Skin of body (tissue), 2 donors: Measurements from ENCODE around the gene LCN2. TPM values are rescaled to one million over a fixed set of nuclear protein-coding genes. Genes with fewer than 3 reads are reported as not detected.
"Not testable (repeated sequence)": the region's sequence is repeated elsewhere in the genome, so short reads cannot be mapped to it uniquely, and the experiment has no call there.

Source experiments
- DNase-seq: peaks from one replicate; lab custom pipeline; 2025; lab: John Stamatoyannopoulos, UW
- total RNA-seq: library from RNA; depleted of rRNA; stranded (reverse); fragments of >200 nt; gene quantifications from one replicate; pipeline ENCODE4 v1.2.3, GENCODE V29; 2014

Gene LCN2
- total RNA-seq, 1 donor from 2014 or later: 14.6 TPM

GRCh38 chr9:128166169-128166568 lies 16.9 kb downstream of the LCN2 start:
- DNase-seq: no peak

DNA sequence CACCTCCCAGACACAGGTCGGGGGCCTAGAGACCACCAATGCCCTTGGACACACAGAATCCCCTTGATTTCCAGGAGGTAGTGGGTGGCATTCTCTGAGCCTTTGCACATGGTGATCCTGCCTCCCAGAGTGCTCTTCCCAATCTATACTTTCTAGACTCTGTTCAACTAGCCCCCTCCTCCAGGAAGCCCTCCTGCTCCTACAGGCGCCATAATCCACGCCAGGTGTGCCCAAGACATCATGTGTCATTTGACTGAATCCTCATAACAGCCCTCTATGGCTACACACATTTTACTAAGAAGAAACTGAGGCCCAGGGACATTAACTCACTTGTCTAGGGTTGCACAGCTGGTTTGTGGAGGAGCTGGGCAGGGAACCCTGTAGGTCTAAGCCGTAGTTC lies 18.0 kb downstream of the LCN2 start:
- DNase-seq: no peak

- DNase-seq: no peak
Measured at GRCh38 chr9:128168731-128169308, 19.6 kb downstream of the LCN2 start.

DNA sequence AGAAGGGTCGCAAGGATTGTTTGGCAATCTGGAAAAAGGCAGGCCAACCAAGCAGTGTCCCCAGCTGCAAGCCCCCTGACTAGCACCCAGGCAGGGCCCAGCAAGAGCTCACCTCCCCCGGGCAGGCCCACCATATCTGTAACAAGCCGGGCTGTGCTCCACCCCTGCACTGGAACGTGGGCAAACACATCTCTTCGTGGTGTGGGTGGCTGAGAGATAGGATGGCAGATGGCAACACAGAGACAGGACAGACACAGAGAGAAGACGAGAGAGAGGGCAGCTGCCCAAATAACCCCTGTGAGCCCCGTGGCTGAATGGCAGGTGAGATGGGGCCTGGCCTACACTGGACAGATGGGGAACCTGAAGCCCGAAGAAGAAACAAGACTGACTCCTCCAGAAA lies 20.2 kb downstream of the LCN2 start:
- DNase-seq: no peak

- DNase-seq: no peak
Measured at GRCh38 chr9:128169925-128170324, 20.7 kb downstream of the LCN2 start.

- no peak for DNase-seq
Measured at GRCh38 chr9:128174062-128174461, 24.8 kb downstream of the LCN2 start.

DNA sequence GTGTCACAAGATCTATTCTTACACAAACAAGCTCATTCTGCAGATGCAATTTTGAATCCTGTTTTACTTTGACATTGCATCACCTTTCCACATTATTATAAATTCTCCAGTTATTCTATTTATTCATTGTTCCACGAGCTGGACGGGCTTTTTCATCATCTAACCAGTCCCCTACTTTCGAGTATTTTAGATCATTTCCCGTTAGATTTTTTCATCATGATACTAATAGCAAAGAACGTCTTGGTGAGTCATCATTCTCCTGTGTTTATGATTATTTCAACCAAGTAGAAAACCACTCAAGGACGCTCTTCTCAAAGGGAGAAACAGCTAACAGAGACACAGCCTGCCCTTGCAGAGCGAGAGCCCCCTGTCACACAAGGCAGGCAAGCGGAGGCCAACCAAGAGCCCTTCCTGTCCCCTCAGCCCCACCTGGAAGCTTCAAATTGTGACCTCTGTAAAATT lies 25.9 kb downstream of the LCN2 start:
- no peak for DNase-seq

DNA sequence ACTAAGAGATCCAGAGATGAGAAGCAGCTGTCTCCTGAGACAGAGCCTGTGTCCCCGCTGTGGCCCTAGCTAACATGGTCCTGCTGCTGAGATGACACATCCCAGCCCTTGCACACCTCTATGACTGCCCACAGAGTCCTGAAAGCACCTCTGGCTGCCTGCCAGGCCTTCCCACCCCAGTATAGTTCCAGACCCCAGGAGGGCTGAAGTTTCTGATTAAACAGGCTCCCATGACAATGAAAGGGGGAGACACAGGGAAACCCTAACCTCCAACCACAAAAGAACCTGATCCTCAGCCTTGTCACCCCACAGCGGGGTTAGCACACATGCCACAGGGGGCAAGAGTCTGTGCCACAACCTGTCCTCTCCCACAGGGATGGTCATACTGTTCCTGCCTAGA lies 26.5 kb downstream of the LCN2 start:
- no peak for DNase-seq

DNA sequence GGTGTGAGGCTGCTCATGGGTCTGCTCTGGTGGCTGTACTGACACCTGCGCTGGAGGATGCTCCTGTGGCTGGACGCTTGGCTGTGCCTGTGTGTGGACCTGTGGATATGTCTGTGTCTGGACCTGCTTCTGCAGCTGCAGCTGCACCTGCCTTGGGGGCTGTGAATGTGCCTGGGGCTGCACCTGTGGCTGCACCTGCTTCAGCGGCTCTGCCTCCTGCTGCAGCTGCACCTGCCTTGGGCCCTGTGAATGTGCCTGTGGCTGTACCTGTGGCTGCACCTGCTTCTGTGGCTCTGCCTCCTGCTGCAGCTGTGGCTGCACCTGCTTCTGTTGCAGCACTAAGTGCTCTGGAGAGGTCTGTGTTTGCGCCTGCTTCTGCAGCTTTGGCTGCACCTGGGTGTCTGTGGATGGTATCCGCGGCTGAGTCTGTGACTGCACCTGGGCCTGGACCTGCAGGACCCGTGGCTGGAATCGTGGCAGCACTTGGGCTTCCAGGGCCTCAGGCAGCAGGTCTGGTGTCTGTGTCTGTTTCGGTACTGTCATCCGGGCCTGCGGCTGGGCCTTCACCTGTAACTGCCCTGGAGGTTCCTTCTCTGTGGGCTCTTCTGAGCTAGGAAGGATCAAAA lies 29.7 kb downstream of the LCN2 start:
- no peak for DNase-seq

- DNase-seq: no peak
Measured at GRCh38 chr9:128180001-128180400, 30.7 kb downstream of the LCN2 start.

DNA sequence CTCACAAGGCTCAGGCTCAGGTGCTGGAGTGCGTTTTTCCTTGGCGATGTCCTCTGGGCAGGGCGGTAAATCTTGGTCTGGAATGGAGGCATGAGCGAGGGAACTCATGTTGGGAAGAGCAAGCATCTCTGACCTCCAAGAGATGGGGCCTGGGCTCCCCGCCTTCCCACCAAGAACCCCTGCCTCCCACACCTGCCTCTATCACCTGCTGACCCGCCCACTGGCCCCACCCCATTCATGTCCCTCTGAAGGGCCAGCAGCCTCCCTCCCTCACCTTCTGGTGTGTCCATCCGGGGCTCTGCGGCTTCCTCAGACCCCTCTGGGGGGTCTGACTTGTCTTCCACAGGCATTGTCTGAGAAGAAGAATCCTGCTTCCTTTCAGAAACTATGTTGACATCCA lies 31.2 kb downstream of the LCN2 start:
- no peak for DNase-seq

- not testable (repeated sequence) for DNase-seq
Measured at GRCh38 chr9:128181480-128181879, 32.2 kb downstream of the LCN2 start.

- no peak for DNase-seq
Measured at GRCh38 chr9:128182893-128183588, 33.8 kb downstream of the LCN2 start.

DNA sequence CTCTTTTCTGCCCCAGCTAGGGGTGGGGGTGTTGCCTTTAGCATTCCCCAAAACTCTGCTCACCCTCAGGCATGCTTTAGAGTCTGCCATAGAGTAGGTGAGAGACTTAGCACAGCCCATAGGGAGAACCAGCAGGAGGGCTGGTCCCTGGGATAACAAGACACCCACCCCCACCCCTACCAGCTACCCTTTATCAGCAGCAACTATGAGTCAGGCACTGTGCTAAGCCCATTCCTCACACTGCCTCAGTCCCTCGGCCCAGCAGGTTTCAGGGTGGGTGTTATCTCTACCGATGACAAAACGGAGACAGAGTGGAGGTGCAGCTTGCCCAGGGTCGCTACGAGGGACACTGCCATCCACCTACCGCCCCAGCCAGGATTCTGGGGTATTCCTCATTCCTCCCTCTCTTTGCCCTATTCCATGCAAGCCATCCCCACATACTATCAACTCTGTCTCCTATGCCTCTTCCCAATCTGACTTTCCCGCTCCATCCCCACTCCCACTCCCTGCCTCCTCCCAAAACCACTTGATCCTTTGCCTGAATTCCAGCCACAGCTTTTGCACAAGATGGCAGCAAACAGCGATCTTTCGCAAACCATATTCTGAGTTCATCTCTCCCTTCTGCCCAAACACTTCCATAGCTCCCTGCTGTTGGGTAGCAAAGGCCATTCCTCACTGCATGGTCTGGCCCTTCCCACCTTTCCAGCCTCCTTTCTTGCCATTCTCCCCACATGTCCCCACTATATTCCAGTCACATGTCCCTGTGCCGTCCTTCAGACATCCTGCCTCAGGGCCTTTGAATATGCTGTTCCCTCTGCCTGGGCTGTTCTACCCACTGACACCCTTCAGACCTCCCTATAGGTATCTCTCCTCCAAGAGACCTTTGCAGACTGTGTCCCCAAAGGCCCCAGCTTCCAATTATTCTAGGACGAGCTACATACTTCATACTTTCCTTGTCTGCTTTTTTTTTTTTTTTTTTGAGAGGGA lies 37.0 kb downstream of the LCN2 start:
- DNase-seq: no peak

DNA sequence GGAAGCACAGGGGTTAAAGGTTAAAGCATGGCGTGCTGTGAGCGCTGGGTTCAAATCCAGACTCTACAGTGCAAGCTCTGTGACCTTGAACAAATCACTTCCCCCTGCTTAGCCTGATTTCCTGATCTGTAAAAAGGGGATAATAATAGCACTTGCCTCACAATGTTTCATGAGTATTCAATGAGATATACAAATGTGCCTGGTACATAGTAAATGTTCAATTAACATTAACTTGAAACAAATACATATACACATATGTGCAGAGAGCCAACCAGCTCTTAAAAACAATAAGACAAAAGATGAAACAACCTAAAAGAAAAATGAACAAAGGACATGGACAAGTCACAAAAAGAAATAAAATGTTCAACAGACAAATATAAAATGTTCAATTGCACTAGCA lies 38.1 kb downstream of the LCN2 start:
- no peak for DNase-seq

DNA sequence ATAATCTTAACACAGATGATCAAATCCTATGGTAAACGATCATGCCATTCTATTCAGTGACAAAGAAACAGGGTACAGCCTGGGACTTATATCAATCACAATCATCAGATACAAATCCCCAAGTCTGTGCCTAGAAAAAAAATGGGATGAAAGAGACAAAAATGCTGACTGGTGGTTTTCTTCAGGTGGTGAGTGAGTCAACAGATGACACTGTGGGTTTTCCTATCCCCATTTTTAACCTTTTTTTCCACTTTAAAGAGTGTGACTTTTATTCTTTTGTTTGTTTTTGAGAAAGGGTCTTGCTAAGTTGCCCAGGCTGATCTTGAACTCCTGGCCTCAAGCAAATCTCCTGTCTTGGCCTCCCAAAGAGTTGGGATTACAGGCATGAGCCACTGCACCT lies 39.0 kb downstream of the LCN2 start:
- no peak for DNase-seq

- DNase-seq: no peak
Measured at GRCh38 chr9:128190013-128190412, 40.8 kb downstream of the LCN2 start.

GRCh38 chr9:128190516-128191405 lies 41.5 kb downstream of the LCN2 start:
- no peak for DNase-seq

- DNase-seq: peak; percentile 23
Measured at GRCh38 chr9:128191406-128192046, 42.3 kb downstream of the LCN2 start, which contains the start of gene CIZ1. CIZ1 (minus strand) TSS chr9:128191572; CDS start chr9:128190857, 715 bp downstream.
